IPS-18c (cell line): ENCODE data around the gene SLC9A2.

Experiments used
- H3K4me3 ChIP-seq: 2 replicates; pipeline ENCODE4 v1.7.0; 2013; ENCODE audit warnings: low read depth, mild to moderate bottlenecking, low read length, moderate library complexity; ENCODE audit not compliant: insufficient read depth
- H3K9me3 ChIP-seq: one replicate; pipeline ENCODE4 v1.6.1; 2013; ENCODE audit warnings: mild to moderate bottlenecking, low read length, moderate library complexity; ENCODE audit not compliant: control insufficient read depth, insufficient read depth

Gene SLC9A2

DNA sequence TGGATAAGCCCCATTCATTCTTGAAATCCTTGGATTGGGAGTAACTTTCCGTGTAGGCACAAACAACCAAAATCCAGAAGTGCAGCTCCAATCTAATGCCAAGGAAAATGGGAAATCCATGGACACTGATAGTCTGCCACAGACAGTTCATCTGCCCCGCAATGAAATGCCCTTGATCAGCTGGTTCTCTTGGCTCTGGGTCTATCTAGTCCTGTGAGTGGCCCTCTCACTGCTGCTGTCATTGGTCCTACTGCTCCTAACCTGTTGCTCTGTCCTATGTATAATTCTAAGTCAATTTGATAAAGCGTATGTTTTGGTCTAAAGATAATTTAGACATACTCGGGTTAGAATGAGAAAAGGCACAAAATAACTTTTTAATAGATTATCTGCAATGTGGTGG lies 128.8 kb downstream of the SLC9A2 start:
- no peaks in the 10 kb centered on the region for H3K9me3 ChIP-seq
- H3K4me3 ChIP-seq: no peak overlapping the region

DNA sequence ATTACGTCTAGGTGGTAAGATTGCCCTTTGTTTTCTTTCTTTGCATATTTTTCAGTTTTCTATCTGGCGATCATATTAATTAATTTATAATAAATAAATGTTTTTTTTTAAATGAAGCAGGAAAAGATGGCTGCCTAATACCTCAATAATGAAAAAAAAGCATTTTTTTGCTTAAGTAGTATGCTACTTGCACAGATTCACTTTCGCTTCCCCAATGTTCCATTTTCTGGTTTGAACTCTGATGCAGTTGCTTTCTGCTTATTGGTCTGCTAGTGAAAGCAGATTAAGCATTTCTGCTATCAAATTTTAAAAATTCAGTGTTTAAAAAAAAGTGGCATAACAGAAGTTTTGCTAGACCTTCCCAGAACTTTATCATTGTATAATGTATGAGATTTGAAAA lies 130.6 kb downstream of the SLC9A2 start:
- Histone ChIP-seq H3K9me3 (no peaks in the 10 kb centered on the region), H3K4me3 (no peak overlapping the region)

DNA sequence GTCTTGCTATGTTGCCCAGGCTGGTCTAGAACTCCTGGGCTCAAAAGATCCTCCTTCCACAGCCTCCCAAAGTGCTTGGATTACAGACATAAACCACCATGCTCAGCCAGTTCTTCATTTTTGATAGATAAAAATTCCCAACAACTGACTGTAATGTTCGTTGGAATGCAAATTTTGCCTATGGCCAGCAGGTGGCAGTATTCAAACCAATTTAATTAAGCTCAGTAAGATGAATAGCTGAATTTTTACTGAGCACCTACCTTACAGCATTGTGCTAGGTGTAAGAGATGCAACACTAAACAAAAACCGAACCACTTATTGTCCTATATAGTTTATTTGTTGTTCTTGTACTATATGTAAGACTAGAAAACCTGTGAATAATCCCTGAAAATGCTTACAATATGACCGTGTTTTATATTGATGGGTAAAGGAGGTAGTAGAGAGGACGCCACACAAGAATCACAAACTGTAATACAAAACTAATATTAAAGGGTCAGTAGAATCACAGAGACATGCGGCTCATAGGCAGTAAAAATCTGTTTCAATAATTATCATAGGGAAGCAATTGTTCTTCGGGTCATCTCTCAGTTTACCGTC lies 134.3 kb downstream of the SLC9A2 start:
- Histone ChIP-seq H3K4me3 (no peak overlapping the region), H3K9me3 (no peaks in the 10 kb centered on the region)

DNA sequence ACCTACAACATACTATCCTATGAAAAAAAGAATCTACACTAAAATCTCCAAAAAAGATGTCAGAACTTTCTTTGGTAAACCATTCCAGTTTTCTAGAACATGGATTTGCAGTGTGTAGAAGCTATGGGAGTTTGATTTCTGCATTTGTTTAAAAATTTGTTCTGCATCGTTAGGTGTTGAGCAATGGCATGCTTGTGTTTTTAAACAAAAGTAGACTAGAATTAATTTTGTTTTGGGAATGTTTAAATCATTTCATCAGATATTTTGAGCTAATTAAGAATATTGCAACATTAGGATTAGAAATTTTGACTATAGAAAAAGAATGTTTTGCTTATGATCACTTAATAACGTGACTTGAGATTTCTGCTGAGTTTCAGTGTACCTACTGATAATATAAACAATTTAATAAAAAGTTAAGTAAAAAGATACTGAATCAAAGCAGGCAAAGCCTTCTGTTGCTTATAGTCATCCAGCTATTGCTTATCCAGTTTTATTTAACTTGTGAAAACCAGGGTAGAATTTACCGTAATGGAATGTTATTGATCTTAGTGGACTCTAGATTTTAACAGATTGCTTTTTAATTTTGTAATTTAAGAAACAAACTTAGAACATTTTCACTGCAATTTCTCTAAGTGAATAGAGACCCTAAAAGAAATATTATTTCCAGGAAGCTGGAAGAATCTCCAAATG lies 135.2 kb downstream of the SLC9A2 start:
- H3K9me3 ChIP-seq: no peaks in the 10 kb centered on the region
- no peak overlapping the region for H3K4me3 ChIP-seq

DNA sequence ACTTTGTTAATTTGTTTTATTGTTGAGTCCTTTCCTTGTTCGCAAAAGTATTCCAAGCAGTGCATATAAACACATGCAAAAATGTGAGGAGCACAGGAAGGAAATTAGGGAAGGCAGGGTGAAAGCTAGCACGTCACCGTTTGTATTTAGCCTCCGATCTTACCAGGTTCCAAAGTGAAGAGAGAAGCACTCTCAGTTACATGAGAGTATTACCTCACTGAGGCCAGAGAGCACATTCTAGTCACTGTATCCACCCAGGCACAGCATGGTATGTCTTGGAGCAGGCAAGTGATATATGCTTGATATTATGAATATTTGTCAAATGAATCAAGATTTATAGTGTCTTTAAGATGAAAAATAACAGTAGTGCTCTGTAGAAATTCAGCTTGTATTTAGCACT lies 135.9 kb downstream of the SLC9A2 start:
- no peaks in the 10 kb centered on the region for H3K9me3 ChIP-seq
- no peak overlapping the region for H3K4me3 ChIP-seq

DNA sequence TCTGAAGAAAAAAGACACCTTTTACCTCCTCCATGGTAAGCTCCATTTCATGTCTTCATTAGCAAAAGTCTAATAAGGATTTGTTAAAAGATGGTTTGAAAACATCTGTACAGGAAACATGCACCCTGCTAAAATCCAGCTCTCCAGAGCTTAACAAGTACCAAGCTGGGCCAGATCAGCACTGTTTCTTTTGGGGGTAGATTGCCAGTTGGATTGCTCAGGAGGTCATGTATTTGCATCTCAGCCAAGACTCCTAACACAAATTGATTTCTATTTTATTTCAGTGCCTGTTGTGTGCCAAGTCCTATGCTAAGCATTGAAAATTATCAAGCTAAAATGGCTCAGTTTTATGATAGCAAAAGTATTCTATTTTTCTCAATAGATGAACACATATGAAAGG lies 139.1 kb downstream of the SLC9A2 start:
- H3K9me3 ChIP-seq: no peaks in the 10 kb centered on the region
- no peak overlapping the region for H3K4me3 ChIP-seq
